HG02588 (cell line): ENCODE measurements around the gene RRAS2.

Experiments
- ATAC-seq: cut with Tn5 transposase; IDR thresholded peaks from one replicate; pipeline ENCODE4 v1.9.1; 2021; ENCODE audit warnings: mild to moderate bottlenecking, moderate library complexity; ENCODE audit not compliant: unreplicated experiment

RRAS2 gene

GRCh38 chr11:14340721-14341120 lies 18.3 kb downstream of the RRAS2 start:
- no peak for ATAC-seq

GRCh38 chr11:14339356-14339755 lies 19.6 kb downstream of the RRAS2 start:
- ATAC-seq, result no peak

GRCh38 chr11:14336507-14337503 lies 22.2 kb downstream of the RRAS2 start:
- ATAC-seq, result no peak

- no peak for ATAC-seq
These were observed 23.3 kb downstream of the RRAS2 start for GRCh38 chr11:14335712-14336111.

- peak; percentile 46 for ATAC-seq
These were observed 24.1 kb downstream of the RRAS2 start for GRCh38 chr11:14334893-14335292.

GRCh38 chr11:14334192-14334591 lies 24.8 kb downstream of the RRAS2 start:
- no peak for ATAC-seq

GRCh38 chr11:14331476-14332136 lies 27.4 kb downstream of the RRAS2 start:
- peak; percentile 43 for ATAC-seq

- ATAC-seq, result peak; percentile 3
These were observed 28.1 kb downstream of the RRAS2 start for GRCh38 chr11:14330881-14331280.

- ATAC-seq, result no peak
These were observed 29.3 kb downstream of the RRAS2 start for GRCh38 chr11:14329702-14330101.

GRCh38 chr11:14327116-14327515 lies 31.9 kb downstream of the RRAS2 start:
- peak; percentile 28 for ATAC-seq

- ATAC-seq, result no peak
These were observed 35.8 kb downstream of the RRAS2 start for GRCh38 chr11:14323118-14323676.

GRCh38 chr11:14322510-14322909 lies 36.5 kb downstream of the RRAS2 start:
- no peak for ATAC-seq

- peak; percentile 46 for ATAC-seq
These were observed 39.0 kb downstream of the RRAS2 start for GRCh38 chr11:14320020-14320419.

GRCh38 chr11:14318581-14318981 lies 40.4 kb downstream of the RRAS2 start:
- ATAC-seq, result no peak

- no peak for ATAC-seq
These were observed 41.2 kb downstream of the RRAS2 start for GRCh38 chr11:14317659-14318325.

- no peak for ATAC-seq
These were observed 43.9 kb downstream of the RRAS2 start for GRCh38 chr11:14315130-14315529.

GRCh38 chr11:14314127-14314526 lies 44.9 kb downstream of the RRAS2 start:
- no peak for ATAC-seq

GRCh38 chr11:14312736-14313438 lies 46.1 kb downstream of the RRAS2 start:
- no peak for ATAC-seq

GRCh38 chr11:14310679-14311078 lies 48.3 kb downstream of the RRAS2 start:
- no peak for ATAC-seq

GRCh38 chr11:14309425-14310192 lies 49.4 kb downstream of the RRAS2 start:
- ATAC-seq, result no peak
